HPDE6-E6E7 (cell line): ENCODE measurements around the gene PROM2.

ENCODE experiments used
- DNase-seq: peaks from one replicate; pipeline ENCODE4 v3.0.0; 2011; ENCODE audit warnings: missing footprints; ENCODE audit errors: extremely low spot score

PROM2 gene

DNA sequence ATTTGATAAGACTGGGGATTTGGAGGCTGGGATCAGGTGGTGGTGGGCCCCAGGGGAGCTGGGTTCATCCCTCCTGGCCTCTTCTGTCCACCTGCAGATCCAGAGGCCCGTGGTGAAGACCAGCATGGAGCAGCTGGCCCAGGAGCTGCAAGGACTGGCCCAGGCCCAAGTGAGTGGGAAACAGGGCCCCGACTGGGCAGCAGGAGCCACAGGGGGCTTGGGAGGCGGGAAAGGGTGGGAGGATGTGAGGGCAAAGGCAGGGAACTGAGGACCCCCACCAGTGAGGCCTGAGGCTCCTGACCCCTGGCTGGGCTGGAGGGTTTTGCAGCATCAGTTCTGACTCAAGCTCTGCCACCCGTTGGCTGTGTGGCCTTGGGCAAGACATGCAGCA lies 11.3 kb downstream of the PROM2 start:
- no peak for DNase-seq

DNA sequence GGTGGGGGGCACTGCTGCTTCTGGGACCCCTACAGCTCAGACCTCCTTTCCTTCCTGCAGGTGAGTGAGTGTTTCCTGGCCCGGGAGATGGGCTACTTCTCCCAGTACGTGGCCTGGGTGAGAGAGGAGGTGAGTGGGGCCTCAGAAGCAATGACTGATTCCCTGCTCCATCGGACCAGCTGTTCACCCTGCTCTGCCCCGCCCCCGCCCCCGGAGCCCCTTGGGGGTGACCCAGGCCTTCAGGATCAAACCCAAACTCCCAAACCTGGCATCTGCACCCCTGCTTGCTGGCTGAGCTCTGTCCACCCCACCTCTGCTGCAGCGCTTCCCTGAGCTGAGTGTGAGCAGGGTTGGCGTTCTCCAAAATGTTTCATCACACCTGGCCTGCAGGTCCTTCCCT lies 13.1 kb downstream of the PROM2 start:
- no peak for DNase-seq

DNA sequence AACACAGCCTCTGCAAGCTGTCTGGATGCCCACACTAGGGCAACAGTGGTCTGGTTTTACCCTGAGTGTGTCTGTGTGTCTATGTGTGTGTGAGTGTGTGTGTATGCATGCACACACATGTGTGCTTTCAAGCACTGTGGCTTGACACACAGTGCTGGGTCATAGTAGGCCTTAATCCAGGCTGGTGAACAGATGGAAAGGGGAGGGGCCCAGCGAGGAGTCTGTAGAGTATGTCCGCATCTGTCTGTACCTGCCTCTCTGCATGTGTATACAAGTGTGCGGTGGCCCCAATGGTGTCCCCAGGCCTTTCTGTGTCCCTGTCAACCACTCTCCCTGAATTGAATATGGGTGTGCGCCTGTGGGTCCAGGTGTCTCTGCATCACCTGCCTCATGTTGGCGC lies 13.6 kb downstream of the PROM2 start:
- DNase-seq, result no peak

DNA sequence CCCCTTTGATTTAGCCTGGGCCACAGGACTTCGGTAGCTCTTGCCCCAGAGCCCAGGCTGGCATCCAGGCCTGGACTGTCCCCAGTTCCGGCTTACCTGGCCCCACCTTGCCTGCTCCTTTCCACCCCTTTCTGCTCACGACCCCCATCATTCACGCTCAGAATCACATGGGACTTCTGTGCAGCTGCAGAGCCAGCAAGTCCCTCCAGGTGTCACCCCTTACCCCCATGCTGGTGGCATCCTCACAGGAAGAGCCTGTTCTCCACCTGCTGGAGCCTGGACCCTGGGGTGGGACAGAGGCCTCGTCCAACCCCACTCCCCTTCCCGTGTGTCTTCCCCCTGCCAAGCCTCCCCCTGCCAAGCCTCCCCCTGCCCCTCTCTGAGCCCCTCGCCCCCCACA lies 15.0 kb downstream of the PROM2 start:
- no peak for DNase-seq

DNA sequence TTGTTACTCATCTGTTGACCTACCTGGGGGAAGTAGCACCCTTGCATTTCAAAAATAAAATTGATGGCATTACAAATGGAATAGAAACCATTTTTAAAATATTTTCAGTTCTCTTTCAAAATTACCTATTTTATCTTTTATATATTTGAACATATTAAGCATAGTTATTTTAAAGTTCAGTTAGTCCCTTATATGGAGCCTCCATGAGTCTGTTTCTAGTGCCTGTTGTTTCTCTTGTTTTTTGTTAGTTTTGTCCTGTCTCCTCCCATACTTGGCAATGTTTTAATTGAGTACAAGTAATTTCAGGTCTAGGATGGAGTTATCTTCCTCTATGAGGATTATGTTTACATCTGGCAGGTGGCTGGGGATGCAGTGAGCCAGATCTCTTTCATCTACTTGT lies 17.0 kb downstream of the PROM2 start:
- DNase-seq, result no peak

DNA sequence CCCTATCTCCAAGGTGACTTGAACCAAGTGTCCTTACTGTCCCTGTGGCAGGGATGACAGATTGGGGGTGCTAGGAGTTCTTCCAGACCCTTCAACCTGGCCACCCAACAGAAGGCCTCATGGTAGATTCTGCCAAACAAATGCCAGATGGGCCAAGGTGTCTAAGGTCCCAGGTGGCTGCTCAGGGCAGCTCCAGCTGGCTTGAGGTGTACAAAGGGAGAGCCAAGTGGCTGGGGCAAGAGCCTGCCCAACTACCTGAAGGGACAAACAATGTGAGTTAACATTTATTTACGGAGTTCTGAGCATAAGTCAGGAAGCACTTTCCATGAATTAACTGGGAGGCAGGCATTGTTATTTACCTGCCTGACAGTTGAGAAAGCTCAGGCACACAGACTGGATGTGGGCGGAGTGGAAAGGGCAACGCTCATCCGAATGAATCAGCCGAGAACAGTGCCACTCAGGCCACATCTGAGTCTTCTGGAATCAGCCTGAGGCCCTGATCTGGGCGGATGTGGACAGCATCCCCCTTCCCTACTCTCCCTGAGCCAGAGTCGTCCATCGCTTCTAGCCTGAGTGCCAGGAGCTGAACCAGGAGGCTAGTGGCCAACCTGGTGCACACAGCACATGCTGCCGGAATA lies 18.5 kb downstream of the PROM2 start:
- peak; percentile 83 for DNase-seq

DNA sequence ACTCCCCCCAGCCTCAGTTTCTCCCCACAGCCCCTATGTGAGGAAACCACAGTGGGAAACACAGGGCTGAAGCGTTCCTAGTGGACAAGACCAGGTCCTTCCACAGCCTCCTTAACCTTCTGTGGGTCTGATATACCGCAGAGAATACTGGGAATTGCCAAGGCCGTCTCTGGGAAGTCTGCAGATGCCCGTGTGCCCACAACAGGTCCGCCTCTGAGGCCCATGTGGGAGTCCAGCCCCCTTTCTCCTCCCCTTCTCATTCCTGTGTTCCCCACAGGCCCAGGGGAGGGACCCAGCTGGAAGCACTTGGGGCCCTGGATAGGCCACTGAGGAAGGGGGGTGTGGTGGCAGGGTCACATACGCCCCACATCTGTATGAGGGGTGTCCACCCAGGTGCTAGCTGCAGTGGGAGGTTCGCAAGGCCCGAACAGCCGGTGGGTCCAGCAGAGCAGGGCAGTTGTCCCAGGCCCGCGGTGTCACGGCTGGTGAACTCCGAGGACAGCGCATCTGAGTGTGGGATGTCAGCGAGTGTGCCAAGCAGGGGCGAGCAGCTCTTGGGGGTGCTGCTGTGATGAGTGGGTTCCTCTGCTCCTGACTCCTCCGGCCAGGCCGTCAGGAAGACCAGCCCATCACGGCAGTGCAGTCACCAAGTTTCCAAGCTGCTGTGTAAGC lies 20.5 kb downstream of the PROM2 start:
- DNase-seq, result no peak

DNA sequence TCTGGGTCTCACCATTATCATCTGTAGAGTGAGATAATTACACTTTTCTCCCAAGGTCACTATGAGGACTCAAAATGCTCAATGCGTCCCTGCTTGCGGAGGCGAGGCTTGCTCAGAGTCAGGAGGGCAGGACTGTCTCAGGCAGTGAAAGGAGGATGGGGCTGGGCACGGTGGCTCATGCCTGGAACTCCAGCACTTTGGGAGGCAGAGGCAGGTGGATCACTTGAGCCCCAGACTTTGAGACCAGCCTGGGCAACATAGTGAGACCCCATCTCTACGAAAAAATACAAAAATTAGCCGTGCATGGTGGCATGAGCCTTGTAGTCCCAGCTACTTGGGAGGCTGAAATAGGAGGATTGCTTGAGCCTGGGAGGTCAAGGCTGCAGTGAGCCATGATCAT lies 21.1 kb downstream of the PROM2 start:
- no peak for DNase-seq

DNA sequence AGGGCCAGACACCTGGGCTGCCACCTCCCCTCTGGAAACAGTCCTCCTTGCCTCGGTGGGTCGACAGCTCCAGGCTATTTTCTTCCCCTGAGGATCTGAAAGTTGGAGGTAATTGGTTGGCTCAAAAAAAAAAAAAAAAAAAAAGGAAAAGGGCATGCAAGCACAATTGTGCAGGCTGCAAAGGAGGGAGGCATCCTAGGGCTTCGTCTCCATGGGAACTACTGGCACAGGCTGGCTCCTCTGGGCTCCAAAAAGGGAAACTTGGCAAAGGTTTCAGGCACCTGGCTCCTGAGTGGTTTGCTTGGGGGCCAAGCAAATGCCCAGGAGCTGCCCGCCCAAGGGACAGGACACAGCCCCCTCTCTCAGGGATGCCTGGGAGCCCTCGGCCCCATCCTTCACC lies 21.8 kb downstream of the PROM2 start:
- no peak for DNase-seq

DNA sequence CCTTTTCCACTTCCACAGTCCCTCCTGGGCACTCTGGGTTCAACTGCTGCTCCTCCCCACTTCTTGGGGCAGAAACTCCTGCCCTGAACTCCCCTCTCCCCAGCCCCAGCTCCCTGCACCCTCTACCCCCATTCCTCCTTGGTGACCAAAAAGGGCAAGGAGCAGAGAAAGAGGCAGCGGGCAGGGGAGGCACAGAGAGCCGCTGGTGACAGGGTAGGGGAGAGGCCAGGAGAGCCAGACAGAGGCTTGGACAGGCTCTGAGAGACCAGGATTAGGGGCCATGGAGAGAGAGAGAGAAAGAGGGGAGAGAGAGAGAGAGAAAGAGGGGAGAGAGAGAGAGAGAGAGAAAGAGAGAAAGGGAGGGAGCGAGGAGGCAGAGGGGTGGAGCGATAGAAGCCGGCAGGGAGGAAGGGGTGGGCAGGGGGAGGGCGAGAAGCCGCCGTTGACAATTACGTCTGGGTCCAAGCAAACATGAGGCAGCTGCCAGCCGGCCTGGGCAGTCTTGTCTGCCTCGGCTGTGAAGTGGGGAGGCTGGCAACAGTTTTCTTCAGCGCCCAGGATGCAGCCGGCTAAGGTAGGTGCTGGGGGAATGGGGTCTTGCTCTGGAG lies 22.7 kb downstream of the PROM2 start, which contains the start of gene KCNIP3:
TSS of gene KCNIP3 (plus strand) at position 468 of the 608 bp plus-strand sequence. CDS start at position 560, 92 bp downstream.
- DNase-seq, result no peak

DNA sequence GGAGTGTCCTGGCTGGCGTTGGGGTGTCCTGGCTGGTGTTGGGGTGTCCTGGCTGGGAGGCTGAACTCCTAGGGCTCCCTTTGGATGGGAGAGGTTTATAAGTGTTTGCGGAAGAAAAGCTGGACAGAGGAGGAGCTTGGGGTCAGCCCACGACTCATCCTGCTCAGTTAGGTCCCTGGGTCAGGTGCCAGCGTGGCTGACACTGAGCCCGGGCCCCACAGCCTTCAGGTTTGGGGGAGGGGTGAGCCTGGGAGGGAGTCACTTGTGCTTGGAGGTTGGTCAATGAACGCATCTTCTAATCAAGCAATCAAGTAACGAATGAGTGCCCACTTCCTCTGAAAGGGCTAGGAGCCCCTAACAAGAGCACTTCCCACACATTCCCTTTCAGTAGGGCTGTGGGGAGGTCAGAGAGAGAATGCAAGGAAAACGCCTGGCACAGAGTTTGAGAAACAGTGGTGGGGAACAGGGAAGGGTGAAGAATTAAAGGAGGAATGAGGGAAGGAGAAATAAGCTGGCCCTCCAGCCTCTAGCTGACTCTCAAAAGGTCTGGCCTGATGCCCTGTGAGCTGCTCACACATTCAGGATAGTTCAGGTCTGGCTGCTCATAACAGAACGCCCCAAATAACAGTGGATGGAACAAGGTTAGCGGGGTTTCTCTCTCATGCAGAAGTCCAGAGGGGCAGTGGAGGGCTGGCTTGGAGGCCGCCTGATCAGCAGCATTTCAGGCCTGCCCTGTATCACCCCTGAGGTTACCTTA lies 23.6 kb downstream of the PROM2 start:
- DNase-seq, result no peak

DNA sequence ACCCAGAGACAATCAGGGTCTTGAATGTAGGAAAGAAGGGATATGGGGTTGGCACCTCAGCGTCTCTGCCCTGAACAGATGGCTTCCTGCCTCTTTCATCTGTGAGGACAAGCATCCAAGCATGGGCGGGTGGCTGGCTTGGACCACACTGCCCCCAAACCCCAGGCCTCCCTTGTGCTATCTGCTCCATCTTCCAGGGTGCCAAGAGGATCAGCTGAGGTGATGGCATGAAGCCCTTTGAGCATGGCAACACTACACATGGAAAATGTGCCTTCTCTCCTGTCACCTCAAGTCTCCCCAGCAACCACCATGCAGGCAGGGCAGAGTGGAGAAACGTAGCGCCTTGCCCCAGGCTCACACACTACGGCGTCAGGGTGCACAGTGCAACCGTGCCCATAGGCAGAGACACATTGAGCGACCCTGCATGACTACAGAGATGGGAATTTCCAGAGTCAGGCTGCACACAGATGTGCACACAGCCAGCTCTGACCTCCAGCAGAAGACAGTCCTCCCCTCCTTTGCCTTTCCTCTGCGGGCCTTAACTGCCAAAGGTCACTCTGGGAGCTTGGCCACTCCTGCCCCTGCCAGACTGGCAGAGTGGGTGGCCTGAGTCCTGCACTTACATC lies 24.4 kb downstream of the PROM2 start:
- no peak for DNase-seq

DNA sequence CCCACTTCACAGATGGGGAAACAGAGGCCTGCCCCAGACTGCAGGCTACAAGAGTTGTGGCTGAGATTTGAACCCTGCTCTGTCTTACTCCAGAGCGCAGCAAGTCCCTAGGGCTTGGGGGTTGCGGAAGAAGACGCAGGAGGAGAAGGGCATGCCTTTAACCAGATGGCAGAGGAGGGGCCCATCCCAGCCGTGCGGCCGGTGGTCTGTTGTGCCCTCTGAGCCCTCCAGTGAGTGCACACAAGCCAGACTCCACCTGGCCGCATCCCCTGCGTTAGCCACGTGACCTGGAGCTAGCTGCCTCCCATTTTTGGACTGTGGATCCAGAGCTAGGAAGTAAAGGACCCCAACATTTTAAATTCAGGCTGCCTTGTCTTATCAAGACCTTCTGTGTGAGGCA lies 25.7 kb downstream of the PROM2 start:
- DNase-seq, result no peak

DNA sequence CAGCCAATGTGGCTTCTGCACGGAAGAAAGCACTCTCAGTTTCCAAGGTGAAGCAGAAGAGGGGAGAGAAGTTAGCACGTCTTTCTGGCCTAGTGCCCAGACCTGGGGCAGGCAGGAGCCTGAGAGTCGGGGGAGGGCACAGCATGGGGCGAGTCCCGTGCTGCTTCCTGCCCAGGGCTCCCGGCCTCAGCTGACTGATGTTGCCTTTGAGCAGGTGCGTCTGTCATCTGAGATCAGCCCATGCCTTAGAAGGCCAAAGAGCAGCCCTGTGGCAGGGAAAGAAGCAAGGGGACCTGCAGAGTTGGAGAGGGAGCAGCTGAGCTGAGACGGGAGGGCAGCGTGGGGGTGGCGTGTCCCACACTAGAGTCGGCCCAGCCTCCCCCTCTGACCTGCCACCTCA lies 26.2 kb downstream of the PROM2 start:
- DNase-seq, result no peak

DNA sequence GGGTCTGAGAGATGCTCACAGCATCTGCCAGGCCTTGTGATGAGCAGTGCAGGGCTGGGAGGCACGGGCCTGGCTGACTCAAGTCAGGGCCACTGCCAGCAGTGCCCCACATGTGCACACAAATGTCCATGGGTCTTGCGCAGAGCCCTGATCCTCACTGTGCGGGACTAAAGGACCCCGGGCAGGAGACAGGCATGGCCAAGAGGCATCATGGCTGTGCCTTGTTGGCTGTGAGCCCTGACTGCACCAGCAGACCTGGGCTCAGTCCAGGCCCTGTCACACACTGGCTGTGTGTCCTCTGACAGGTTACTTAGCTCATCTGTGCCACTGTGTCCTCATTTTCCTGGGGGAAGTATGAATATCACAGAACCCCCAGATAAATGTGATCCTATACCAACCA lies 26.9 kb downstream of the PROM2 start:
- DNase-seq, result no peak

DNA sequence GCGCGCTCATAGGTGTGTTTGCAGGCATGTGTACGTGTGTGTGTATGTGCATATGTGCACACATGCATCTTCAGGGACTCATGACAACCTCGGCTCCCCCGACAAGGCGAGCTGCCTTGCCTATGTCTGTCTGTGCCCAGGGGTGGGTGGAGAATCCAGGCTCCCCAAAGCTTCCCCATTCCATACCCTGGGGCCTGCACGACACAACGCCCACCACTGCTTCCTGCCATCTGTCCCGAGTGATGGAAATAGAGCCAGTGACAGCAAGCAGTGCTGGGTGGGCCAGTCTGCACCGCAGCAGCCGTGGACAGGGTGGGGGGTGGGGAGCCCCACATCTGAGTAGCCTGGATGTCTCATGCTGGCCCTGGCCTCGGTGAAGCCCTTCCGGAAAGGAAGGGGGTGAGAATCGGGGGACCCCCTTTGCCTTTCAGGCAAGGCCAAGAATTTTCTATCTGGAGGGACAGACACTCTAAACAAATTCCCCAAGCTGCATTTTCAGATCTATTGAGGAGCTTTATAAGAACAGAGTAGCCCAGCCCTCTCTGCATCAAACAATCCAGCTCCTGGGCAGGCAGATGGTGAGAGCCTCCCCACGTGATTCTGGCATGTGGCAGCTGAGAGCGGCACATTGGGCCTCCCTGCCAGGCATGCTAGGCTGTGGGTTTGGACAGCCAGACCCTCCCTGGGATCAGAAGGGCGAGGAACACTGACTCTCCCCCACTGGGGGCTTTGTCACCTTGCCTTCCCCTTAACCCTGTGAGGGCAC lies 27.8 kb downstream of the PROM2 start:
- DNase-seq, result no peak

DNA sequence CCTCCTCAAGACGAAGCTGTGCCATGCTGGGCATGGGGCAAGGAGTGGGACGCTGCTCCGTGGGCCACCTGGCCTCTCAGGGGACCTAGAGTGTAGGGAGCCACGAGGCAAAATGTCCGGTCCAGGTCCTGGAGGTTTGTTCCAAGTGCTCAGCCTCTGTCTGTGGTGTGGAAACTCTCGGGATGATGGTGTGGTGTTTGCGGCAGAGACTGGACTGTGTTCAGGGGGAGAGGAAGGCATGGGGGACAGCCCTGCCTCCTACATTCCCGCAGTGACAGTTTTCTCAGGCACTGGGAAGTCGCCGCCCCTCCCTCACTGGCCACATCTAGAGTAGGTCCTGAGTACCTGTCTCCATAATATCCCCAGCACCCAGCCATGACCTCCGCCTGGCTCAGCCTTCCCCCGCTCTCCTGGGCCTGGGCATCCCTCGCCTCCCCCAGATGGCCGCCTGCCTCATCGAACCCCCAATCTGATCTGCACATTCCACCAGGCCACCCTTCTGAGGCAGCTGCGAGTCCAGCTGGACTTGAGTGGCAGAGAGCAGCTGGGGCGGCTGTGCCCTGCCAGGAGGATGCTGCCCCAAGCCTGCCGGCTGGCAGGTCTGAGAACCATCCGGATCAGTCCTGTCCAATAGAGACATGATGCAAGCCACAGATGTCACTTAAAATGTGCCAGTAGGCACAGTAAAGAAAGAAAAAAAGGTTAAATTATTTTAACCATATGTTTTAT lies 29.1 kb downstream of the PROM2 start:
- no peak for DNase-seq

DNA sequence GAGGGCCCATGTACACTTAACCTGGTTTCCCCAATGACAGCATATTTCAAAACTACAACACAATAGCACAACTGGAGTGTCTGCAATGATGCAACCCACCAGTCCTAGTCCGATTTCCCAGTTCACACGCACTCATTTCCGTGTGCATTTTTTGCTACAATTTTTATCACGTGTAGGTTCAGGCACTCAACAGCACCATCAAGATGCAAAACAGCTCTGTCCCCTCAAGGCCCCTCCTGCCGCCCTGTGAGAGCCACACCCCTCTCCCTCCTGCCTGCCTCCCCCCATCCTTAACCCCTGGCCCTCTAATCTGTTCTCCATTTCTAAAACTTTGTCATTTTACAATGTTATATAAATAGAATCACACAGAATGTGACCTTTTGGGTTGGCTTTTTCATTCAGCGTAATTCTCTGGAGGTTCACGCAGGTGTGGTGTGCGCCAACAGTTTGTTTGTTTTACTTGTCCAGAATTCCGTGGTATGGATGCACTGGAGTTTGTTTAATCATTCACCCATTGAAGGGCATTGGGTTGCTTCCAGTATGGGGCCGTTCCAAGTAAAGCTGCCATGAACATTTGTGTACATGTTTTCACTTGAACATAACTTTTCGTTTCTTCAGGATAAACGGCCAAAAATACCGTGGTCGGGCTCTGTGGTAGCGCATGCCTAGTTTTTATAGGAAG lies 31.3 kb downstream of the PROM2 start:
- DNase-seq, result no peak

DNA sequence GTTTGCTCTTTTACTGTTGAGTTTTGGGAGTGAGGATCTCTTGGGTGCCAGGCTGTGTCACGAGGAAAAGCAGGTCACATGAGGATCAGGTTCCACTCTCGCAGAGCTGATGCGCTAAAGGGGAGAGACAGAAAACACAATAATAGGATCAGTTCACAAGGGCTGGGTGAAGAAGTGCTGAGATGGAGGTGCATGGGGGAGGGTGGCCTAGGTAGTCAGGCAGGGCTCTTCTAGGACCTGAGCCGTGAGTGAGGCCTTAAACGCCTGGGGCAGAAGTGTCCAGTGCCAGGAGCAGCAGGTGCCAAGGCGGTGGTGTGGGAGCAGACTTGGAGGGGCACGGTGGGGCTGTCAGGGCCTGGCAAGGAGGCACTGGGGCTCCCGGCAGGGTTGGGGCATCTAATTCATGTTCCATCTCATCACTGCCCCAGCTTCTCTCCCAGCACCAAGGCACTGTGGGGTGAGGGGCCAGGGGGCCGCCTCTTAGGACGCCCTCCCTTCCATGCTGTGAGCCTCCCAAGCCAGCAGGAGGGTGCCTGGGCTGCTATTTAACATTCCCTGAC lies 32.2 kb downstream of the PROM2 start:
- DNase-seq, result no peak

DNA sequence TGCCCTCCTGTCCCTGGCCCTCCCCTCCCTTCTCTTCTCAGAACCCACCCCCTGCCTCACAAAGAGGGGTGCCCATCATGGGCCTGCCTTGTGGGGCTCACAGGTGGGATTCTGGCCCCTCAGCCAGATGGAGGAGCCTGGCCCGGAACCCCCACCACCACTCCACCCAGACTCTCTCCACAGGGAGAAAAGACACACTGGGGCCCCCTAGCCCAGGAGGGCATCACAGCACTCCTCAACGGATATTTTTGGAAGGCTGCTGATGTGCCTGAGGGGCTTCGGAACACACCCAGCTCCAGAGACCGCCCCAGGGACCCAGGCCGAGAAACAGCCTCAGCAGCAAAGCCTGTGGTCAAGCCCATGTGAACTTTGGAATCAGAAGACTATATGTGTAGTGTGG lies 32.8 kb downstream of the PROM2 start:
- DNase-seq, result no peak
